ENCODE results near the gene ADARB2.

ADARB2 gene

DNA sequence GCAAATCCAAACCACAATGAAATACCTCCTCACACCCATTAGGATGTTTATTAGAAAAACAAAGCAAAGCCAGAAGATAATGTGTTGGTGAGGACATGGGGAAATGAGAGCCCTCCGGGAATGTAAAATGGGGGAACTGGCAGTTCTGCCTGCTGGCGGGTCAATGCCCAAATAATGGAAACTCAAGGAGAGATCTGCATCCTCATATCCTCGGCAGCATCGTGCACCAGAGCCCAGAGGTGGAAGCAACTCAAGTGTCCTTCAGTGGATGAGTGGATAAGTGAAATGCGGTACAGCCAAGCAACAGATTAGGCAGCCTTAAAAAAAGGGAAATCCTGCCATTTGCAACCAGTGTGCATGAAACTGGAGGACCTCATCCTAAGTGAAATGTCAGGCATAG lies 356.0 kb downstream of the ADARB2 start:
- TF ChIP-seq, protein P1, sequence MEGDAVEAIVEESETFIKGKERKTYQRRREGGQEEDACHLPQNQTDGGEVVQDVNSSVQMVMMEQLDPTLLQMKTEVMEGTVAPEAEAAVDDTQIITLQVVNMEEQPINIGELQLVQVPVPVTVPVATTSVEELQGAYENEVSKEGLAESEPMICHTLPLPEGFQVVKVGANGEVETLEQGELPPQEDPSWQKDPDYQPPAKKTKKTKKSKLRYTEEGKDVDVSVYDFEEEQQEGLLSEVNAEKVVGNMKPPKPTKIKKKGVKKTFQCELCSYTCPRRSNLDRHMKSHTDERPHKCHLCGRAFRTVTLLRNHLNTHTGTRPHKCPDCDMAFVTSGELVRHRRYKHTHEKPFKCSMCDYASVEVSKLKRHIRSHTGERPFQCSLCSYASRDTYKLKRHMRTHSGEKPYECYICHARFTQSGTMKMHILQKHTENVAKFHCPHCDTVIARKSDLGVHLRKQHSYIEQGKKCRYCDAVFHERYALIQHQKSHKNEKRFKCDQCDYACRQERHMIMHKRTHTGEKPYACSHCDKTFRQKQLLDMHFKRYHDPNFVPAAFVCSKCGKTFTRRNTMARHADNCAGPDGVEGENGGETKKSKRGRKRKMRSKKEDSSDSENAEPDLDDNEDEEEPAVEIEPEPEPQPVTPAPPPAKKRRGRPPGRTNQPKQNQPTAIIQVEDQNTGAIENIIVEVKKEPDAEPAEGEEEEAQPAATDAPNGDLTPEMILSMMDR (IDR thresholded peaks at IDR 0.05; ENCODE audit: control insufficient read depth, insufficient read depth, low read depth, low read length, missing control alignments): no peak
- no peak for DNase-seq (ENCODE audit: low read depth)
- no peak overlapping the region for H3K4me3 ChIP-seq (ENCODE audit: control insufficient read depth, low read depth, low read length)

DNA sequence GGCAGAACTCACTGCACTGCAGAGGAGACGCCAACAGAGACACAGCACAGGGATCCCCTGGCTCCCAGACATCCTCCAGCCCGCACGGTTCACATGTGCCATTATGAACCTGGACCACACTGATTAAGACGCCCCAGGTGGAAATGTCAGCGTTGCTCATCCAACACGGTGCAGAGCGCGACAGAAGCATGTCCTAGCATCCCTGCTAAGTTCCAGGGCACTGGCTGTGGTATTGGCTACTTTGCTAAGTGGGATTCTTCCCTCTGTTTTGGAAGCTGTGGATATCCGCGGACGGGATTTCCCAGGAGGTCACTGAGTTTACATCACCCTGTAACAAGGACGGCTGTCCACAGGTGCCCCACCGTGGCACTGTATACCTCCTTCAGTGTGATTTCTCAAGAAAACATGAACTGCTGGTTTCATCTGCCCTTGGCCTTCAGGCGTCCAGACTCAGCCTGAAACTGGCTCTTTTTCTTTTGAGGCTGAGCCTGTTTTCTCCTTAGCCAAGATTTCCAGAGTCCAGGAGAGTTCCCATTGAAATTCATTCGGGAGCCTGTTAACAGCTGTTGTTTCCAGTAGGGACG lies 357.1 kb downstream of the ADARB2 start:
- no peak for DNase-seq (ENCODE audit: low read depth)
- H3K4me3 ChIP-seq (ENCODE audit: control insufficient read depth, low read depth, low read length): no peak overlapping the region

DNA sequence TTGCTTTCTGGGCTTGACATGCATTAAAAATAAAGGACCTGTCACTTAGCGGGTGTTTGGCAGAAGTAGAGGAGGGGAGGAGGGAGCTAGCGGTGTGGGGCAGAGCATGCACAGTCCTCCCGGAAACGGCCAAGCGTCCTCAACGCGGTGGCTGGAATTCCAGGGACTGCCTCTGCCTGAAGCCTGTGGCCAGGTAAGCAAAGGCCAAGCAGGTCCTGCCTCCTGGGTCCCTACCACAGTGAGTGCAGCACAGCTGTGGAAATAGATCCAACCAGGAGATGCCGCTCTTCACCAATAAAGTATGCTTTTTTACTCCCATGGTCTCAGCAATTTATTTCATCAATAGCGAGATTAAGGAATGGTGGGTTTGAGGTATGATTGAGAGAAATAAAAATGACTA lies 357.7 kb downstream of the ADARB2 start:
- TF ChIP-seq, protein P1 (IDR thresholded peaks at IDR 0.05; ENCODE audit: control insufficient read depth, insufficient read depth, low read depth, low read length, missing control alignments): no peak
- DNase-seq (ENCODE audit: low read depth): no peak
- no peak overlapping the region for H3K4me3 ChIP-seq (ENCODE audit: control insufficient read depth, low read depth, low read length)

More for the DNA sequence above, 357.1 kb downstream of the ADARB2 start:
- TF ChIP-seq, protein P1 (IDR thresholded peaks at IDR 0.05; ENCODE audit: control insufficient read depth, insufficient read depth, low read depth, low read length, missing control alignments): no peak

GRCh38 chr10:1378473-1378872 lies 358.9 kb downstream of the ADARB2 start:
- TF ChIP-seq, protein P1 (IDR thresholded peaks at IDR 0.05; ENCODE audit: control insufficient read depth, insufficient read depth, low read depth, low read length, missing control alignments): no peak
- DNase-seq (ENCODE audit: low read depth): no peak
- no peak overlapping the region for H3K4me3 ChIP-seq (ENCODE audit: control insufficient read depth, low read depth, low read length)

DNA sequence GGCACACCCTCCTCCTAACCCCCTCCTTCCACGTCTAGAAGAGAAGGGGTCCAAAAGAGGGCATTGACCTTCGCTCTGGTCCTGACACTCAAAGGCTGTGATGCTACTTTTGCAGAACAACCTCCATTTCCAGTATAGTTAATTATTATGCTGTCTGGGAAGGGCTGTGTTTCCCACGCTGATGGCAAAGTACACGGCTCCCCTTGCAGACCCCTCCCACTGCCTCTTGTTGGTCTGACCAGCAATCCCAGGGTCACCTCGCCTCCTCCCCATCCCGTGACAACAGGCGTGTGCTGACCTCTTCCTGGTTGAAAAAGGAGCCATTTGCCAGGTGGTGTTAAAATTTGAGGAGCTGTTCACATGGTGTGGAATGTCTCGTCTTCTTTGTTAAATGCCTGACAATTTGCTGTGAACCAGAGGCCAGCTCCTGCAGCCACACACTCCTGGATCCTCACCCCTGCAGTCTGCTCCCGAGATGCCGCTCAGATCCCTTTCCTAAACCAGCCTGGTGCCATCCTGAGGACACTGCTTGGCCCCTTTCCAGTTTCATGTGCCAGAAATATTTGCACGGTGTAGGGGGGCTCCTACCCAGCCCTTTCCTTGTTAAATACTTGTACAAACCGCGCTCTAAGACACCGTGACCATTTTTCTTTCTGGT lies 359.5 kb downstream of the ADARB2 start:
- H3K4me3 ChIP-seq (ENCODE audit: control insufficient read depth, low read depth, low read length): no peak overlapping the region
- TF ChIP-seq, protein P1 (IDR thresholded peaks at IDR 0.05; ENCODE audit: control insufficient read depth, insufficient read depth, low read depth, low read length, missing control alignments): no peak
- DNase-seq (ENCODE audit: low read depth): no peak

GRCh38 chr10:1377231-1377630 lies 360.1 kb downstream of the ADARB2 start:
- no peak overlapping the region for H3K4me3 ChIP-seq (ENCODE audit: control insufficient read depth, low read depth, low read length)
- TF ChIP-seq, protein P1 (IDR thresholded peaks at IDR 0.05; ENCODE audit: control insufficient read depth, insufficient read depth, low read depth, low read length, missing control alignments): no peak
- DNase-seq (ENCODE audit: low read depth): no peak

Data from AG09309 (cell line).